ENCODE data around the gene C1orf94. TPM values are rescaled to one million over a fixed set of nuclear protein-coding genes. Genes with fewer than 3 reads are reported as not detected.

Gene C1orf94
- total and polyA plus RNA-seq, 2 of the 4 experiments (the other 2 are of a cell fraction): not detected

- Histone ChIP-seq H4K5ac (ENCODE audit: low read depth, low read length) (no peak overlapping the region), H4K20me1 (ENCODE audit: insufficient read depth, low read length) (no peaks in the 10 kb centered on the region), H3K14ac (replicated peaks; ENCODE audit: low read depth, low read length) (no peak overlapping the region), H2AFZ (replicated peaks; ENCODE audit: low read length, poor library complexity) (no peak overlapping the region), H3K18ac (ENCODE audit: low read depth, low read length) (no peak overlapping the region), H3K4me3 (ENCODE audit: insufficient read depth, low read depth, low read length) (no peak overlapping the region), H3K9me3 (ENCODE audit: control insufficient read depth, insufficient read depth, low read length) (peaks cover 7% of the 10 kb centered on the region; the same call in 1 of the 2 replicates), H2AK5ac (ENCODE audit: low read depth, low read length) (no peak overlapping the region), H3K4me2 (ENCODE audit: low read depth, low read length) (no peak overlapping the region), H3K79me1 (ENCODE audit: low read depth in 1 of 2, low read length in 2 of 2) (no peaks in the 10 kb centered on the region), H3K56ac (ENCODE audit: extremely low read depth, insufficient read depth, low read length) (no peak overlapping the region), H3K27me3 (ENCODE audit: control insufficient read depth, insufficient read depth, low read length) (no peaks in the 10 kb centered on the region), H4K91ac (ENCODE audit: insufficient read depth, low read depth, low read length) (no peak overlapping the region), H3K4ac (ENCODE audit: low read depth, low read length) (no peak overlapping the region), H2AK9ac (replicated peaks; ENCODE audit: low read depth, low read length, poor library complexity) (no peak overlapping the region), H3K23ac (ENCODE audit: low read depth, low read length) (no peak overlapping the region), H3K27ac (ENCODE audit: insufficient read depth, low read length) (no peak overlapping the region), H3K9me1 (ENCODE audit: insufficient read depth, low read length) (no peaks in the 10 kb centered on the region), H2BK5ac (ENCODE audit: low read depth, low read length, poor library complexity, severe bottlenecking) (no peak overlapping the region), H2BK120ac (ENCODE audit: low read depth, low read length) (no peak overlapping the region), H3K9ac (ENCODE audit: low read depth, low read length) (no peak overlapping the region), H2BK15ac (ENCODE audit: low read depth, low read length) (no peak overlapping the region), H4K8ac (ENCODE audit: low read depth in 2 of 2, low read length in 2 of 2) (no peak overlapping the region), H3K36me3 (ENCODE audit: control insufficient read depth, insufficient read depth, low read length) (no peaks in the 10 kb centered on the region), H2BK20ac (ENCODE audit: low read depth, low read length) (no peak overlapping the region), H3K4me1 (ENCODE audit: control insufficient read depth, insufficient read depth, low read length) (no peaks in the 10 kb centered on the region)
- ChIA-PET POLR2A (ENCODE audit: unreplicated experiment) (no interaction called here), CTCF (no interaction called here)
- ATAC-seq (ENCODE audit: low read depth): no peak
- in situ Hi-C loops (cut with MboI; ENCODE audit: low sequenced_read_pairs): no loop called here
- intact Hi-C loops (cut with micrococcal nuclease): no loop called here
- no peak for DNase-seq
- 36% methylated on average over 2 of the region's 8 CpGs; no CpG with 5 or more reads in 1 of the 2 experiments for WGBS, 2 experiments (ENCODE audit: extremely low coverage in 2 of 2, insufficient read length in 1 of 2)
- dilution Hi-C loops (cut with HindIII; ENCODE audit: low sequenced_read_pairs, unreplicated experiment): no loop called here
- no peak for TF ChIP-seq CTCF (conservative IDR thresholded peaks at IDR 0.05; ENCODE audit: low read depth, low read length)
- no peak for TF ChIP-seq RAD21 (IDR thresholded peaks at IDR 0.05; ENCODE audit: low read length)
- TF ChIP-seq MXI1 (IDR thresholded peaks at IDR 0.05; ENCODE audit: borderline replicate concordance, low read depth, low read length): no peak
- no peak for TF ChIP-seq CEBPB (IDR thresholded peaks at IDR 0.05; ENCODE audit: low read depth, low read length)
- no peak for TF ChIP-seq SMC3 (IDR thresholded peaks at IDR 0.05; ENCODE audit: low read depth, low read length)
- no peak for TF ChIP-seq FOS (IDR thresholded peaks at IDR 0.05; ENCODE audit: low read depth, low read length)
- no peak for TF ChIP-seq RFX5 (IDR thresholded peaks at IDR 0.05; ENCODE audit: low read depth, low read length)
- no peak for TF ChIP-seq CHD1 (IDR thresholded peaks at IDR 0.05; ENCODE audit: low read depth, low read length)
- no peak for TF ChIP-seq ELK1 (IDR thresholded peaks at IDR 0.05; ENCODE audit: borderline replicate concordance, low read depth, low read length)
- TF ChIP-seq MAFK (IDR thresholded peaks at IDR 0.05; ENCODE audit: low read depth, low read length): no peak
- no peak for TF ChIP-seq POLR2A (IDR thresholded peaks at IDR 0.05; ENCODE audit: low read depth, low read length)
- no peak for TF ChIP-seq MAZ (IDR thresholded peaks at IDR 0.05; ENCODE audit: borderline replicate concordance, low read depth, low read length)
- TF ChIP-seq, protein P1, sequence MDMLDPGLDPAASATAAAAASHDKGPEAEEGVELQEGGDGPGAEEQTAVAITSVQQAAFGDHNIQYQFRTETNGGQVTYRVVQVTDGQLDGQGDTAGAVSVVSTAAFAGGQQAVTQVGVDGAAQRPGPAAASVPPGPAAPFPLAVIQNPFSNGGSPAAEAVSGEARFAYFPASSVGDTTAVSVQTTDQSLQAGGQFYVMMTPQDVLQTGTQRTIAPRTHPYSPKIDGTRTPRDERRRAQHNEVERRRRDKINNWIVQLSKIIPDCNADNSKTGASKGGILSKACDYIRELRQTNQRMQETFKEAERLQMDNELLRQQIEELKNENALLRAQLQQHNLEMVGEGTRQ (IDR thresholded peaks at IDR 0.05; ENCODE audit: low read depth, low read length): no peak
- no peak for TF ChIP-seq BHLHE40 (IDR thresholded peaks at IDR 0.05; ENCODE audit: low read depth, low read length)
- no peak for TF ChIP-seq RCOR1 (IDR thresholded peaks at IDR 0.05; ENCODE audit: insufficient replicate concordance, low read length)
- BruUV-seq (replicated peaks): no TSS peak
Measured at GRCh38 chr1:34237151-34237815, 60.6 kb downstream of the C1orf94 start.
